Stimulated activated CD4-positive, alpha-beta T cell treated with anti-CD3 and anti-CD28 coated beads, Interleukin-15, amount 100 ng/mL, for 24 hours (primary cell): ENCODE measurements around the gene SIL1.
A peak's percentile ranks its signal among the peaks of the same experiment; 100 is the strongest.
"Not testable (repeated sequence)": the region's sequence is repeated elsewhere in the genome, so short reads cannot be mapped to it uniquely, and the experiment has no call there.

ENCODE experiments used
- DNase-seq: peaks from one replicate; pipeline ENCODE4 v3.0.0-alpha.2; 2020

Gene SIL1

DNA sequence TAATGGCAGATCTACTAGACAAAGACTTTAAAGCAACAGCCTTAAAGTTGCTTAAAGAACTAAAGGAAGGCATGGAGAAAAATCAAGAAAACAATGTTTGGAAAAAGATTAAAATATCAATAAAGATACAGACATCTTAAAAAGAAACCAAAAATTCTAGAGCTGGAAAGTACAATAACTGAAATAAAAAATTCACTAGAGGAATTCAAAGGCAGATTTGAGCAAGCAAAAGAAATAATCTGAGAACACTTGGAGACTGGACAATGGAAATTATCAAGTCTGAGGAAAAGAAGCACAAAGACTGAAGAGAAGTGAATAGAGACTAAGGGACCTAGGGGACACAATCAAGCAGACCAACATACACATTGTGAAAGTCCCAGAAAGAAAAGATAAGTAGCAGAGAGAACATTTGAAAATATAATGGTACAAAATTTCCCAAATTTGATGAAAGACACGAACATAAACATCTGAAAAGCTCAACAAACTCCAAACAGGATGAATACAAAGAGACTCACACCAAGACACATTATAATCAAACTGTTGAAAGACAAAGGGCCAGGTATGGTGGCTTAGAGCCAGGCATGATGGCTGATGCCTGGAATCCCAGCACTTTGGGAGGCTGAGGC lies 26.3 kb downstream of the SIL1 start:
- DNase-seq: no peak

DNA sequence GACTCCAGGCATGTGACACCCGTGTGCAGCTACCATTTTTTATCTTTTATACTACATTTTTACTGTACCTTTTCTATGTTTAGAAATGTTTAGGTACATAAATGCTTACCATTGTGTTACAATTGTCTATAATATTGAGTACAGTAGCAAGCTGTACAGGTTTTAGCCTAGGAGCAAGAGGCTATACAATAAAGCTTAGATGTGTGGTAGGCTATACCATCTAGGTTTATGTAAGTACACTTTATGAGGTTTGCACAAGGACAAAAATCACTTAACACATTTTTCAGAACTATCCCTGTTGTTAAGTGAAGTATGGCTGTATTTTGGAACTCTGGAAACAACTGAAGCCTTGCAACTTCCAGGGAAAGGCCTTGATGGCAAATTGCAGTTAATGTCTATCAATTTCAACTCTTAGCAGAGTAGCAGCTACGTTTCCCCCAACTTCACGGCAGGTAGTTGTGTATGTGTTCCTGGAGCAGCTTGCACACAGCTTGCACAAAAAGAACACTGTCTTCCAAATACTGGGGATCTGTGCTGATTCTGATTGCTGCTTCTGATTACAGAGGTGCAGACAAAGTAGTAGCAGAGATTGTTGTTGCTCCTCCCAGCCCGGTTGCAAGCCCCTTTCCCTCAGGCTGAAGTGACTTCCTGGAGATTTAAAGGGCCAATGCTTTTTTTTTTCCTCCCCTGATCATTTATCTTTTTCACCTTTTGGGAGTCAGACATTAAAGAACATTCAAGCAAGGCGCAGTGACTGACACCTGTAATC lies 30.0 kb downstream of the SIL1 start:
- DNase-seq: no peak

DNA sequence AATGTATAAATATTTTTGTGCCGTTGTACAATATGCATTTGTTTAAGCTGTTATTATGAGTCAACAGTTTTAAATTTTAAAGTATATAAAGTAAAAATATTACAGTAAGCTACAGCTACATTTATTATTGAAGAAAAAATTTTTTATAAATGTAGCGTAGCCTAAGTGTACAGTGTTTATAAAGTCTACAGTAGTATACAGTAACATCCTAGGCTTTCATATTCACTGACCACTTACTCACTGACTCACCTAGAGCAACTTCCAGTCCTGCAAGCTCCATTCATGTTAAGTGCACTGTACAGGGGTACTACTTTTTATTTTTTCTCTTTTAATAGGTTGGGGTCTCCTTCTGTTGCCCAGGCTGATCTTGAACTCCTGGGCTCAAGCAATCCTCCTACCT lies 30.6 kb downstream of the SIL1 start:
- DNase-seq: no peak

DNA sequence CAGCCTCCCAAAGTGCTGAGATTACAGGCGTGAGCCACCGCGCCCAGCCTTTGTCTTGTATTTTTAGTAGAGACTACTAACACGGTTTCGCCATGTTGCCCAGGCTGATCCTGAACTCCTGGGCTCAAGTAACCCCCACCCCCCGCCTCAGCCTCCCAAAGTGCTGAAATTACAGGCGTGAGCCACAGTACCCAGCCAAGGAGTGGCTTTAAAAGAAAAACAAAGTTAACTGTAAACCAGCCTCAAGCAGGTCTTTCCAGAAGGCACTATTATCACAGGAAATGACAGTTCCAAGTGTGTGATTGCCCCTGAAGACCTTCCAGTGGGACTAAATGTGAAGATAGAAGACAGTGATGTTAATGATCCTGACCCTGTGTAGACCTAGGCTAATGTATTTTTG lies 31.1 kb downstream of the SIL1 start:
- DNase-seq: no peak

DNA sequence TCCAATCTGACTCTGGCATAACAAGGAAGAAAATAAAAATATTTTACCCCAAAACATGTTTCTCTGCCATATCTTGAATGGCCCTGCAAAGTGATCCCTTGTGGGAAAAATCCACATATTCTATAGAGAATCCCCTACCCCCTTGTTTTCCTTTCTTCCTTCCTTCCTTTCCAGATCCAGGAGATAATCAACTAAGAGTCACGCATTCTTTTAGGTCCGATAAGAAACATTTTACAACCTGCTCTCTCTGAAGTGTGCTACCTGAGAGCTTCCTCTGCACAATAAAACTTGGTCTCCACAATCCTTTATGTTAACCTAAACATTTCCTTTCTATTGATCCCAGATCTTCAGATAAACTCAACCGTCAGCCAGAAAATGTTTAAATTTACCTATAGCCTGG lies 33.3 kb downstream of the SIL1 start:
- DNase-seq: not testable (repeated sequence)

DNA sequence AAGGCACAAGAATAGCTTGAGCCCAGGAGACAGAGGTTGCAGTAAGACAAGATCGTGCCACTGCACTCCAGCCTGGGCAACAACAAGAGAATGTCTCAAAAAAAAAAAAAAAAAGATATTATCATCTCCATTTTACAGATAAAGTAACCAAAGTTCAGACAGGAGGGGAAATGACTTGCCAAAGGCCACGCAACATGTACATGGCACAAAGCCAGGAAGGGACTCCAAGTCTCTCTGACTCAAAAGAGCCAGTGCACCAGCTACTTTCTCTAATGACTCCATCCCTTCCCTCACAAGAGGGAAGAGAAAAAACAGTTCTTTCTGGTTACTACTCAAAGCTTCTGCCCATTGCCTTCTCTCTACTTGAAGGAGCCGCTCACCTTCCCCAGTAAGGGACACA lies 34.1 kb downstream of the SIL1 start:
- peak; percentile 12 for DNase-seq

DNA sequence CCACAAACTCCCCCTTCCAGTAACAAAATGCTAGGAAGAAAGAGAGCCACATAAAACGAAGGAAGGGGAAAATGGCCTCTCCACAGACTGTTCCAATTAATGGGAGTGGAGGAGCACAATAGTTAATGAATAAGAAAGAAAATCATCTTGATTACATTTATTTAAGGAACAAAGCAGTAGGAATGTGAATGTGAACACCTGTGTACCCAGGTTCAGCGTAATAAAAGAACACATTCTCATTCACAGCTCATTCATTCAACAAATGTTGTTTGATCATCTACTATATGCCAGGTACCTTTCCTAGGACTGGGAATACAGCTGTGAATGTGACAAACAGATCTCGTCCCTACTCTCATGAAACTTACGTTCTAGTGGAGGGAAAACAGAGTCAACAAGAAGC lies 35.7 kb downstream of the SIL1 start:
- no peak for DNase-seq

DNA sequence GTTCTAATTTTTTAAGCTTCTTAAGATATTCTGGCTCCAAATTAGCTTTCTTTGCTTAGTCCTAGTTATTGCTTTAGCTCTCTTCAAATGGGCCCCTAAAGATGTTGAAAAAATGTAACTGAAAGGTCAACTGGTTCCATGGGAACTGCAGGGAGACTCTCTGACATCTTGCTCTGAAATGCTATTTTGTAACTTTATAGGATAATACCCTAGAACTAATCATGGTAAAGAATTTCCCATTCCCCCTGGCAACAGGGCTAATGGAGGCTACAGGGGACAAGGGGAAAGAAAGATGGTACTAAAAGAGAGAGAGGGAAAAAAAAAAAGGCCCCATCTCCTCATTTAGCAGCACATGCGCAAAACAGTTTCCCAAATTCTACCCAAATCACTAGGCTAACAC lies 39.4 kb downstream of the SIL1 start:
- no peak for DNase-seq

DNA sequence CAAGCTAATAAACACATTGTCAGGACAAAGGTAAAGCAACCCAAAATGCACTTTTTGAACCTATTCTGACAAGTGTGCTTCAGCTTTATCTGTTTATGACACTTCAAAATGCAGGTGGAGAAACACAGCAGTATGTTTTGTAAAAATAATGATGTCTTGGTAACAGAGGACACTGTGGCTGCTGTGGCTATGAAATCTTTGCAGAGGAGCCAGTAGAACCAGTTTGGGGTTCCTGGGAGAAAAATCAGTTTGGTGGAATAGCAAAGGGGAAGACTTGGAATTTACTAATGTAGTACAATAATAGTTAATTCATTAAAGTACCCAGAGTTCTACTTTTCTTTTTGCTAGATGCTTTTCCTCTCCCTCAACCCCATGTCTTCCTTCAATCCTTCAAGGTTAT lies 40.6 kb downstream of the SIL1 start:
- no peak for DNase-seq

DNA sequence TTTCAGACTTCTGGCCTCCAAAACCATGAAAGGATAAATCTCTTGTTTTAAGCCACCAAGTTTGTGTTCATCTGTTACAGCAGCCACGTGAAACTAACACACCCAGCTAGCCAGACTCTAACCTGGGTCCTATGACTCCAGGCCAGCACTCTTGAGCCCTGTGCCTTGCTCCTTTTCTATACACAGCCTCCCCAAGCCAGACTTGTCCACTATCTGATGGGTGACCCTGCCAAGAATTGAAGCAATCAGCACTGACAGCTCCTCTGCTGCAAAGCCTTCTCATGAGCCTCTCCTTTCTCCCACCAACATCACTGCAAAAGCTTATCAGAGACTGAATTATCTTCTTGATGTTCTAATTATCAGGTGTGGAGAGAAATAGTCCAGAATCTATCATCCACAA lies 41.4 kb downstream of the SIL1 start:
- no peak for DNase-seq

DNA sequence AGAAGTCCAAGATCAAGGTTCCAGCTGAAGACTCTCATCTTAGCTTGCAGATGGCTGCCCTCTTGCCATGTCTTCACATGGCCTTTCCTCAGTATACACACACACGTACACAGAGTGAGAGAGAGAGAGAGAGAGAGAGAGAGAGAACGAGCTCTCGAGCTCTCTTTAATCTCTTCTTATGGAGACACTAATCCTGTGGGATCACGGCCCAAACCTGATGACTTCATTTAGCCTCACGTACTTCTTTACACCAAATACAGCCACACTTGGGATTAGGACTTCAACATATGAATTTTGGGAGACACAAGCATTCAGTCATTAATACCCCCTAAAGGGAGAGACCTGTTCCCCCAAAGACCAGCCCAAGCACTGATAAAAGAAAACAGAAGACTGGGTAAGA lies 42.8 kb downstream of the SIL1 start:
- DNase-seq: no peak

DNA sequence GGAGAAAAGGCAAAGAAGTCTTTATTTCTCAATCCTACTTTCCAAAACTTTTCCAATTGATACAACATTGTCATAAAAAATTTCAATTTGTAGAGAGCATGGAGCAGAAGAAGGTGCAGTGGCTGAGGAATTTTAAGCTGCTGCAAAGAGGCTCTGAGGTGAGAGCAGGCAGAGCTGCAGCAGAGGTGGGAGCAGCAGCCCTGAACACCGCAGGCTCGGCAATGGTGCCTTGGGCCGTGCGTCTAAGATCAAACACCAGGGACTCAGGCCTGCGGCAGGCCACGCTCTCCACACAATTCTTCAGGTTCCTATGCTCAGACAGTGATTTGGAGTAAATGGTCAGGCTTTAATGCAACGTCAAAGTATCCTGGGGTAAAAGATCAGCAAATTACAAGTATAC lies 46.3 kb downstream of the SIL1 start:
- DNase-seq: no peak

DNA sequence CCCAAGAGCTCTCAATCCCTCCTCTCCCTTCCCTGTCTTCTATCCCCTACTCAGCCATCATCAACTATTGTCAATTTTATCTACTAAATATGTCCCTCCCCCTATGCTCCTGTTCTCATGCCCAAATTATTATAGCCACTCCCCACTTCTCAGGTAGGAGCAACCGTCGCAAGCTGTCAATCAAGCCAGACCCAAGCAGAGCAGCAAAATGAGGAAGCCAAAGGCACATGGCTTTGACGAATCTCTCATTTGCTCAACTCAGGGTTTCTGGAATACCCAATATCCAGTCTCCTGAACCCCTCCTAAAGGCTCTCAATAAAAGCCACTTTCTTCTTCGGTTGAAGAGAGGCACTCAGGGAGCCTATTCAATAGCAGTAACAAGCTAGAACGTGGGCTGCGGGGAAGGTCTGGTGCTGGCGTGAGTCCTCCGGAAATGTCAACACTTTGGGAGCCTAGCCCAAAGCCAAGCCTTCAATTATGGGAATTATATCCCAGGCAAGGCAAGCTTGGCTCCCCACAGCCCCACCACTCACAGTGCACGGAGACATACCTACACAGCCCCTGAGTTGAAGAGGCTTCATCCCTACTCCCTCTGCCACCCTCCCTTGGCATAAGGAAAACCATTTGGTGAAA lies 47.7 kb downstream of the SIL1 start:
- DNase-seq: no peak

DNA sequence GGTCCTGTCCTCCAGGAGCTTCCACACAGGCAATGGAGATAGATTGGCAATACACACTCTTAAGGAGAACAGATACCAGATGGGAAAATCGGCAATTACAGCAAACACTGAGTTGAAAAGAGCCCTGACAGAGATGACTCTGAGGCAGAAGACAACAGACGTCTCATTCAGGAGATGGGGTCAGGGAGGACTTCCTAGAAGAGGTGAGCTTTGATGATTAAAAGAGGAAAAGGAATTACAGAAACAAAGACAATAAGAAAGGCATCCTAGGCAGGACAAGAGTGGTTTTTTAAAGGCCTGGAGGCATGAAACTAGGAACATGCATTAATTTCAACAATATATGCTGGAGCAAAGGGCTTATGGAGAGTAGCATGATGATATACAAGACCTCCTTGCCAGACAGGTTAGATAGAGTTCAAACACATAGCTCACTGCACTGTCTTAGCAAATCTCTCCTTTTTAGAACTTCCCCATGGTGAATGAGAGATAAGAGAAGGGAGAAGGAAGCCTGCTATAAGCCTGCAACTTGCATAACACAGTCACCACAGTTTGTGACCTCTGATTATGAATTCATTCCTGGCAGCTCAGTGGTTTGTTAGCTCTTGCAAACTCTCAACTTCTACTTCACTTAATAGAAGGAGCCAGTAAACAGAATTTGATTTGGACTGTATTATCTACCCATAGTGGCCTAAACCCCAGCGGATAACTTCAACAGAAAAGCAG lies 48.5 kb downstream of the SIL1 start:
- no peak for DNase-seq

DNA sequence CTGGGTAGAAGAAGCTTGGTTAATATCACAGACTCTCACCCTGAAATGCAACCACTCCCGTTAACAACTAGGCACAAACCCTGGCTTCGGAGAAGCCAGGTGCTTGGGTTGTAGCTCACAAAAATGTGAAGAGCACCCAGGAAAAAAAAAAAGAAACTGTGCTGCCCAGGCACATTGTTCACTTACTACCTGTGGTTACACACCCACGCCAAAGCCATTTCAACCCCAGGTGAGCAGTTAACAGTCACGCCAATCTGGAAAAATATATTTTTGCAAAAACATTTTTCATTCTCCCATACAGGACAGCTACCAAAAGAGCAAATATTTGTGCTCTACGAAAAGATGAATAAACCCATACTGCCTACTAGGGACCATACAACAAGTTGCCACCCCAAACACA lies 49.2 kb downstream of the SIL1 start:
- no peak for DNase-seq

DNA sequence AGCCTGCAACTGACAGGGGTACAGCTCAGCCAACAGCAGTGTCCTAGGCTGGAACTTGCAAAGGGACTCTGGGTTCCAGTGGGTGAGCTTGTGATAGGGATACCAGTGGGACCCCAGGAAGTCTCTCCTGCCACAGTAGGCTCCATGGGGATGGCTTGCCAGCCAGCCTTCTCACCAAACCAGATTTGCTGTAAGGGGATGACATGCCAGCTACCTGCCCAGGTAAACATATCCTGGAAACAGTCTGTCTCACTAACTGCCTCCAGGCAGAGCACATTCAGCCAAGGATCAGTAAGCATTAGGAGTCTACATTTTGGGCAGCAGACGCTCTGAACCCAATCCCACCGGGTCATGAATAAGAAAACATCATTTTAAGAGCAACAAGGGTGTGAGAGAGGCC lies 49.9 kb downstream of the SIL1 start:
- DNase-seq: no peak

DNA sequence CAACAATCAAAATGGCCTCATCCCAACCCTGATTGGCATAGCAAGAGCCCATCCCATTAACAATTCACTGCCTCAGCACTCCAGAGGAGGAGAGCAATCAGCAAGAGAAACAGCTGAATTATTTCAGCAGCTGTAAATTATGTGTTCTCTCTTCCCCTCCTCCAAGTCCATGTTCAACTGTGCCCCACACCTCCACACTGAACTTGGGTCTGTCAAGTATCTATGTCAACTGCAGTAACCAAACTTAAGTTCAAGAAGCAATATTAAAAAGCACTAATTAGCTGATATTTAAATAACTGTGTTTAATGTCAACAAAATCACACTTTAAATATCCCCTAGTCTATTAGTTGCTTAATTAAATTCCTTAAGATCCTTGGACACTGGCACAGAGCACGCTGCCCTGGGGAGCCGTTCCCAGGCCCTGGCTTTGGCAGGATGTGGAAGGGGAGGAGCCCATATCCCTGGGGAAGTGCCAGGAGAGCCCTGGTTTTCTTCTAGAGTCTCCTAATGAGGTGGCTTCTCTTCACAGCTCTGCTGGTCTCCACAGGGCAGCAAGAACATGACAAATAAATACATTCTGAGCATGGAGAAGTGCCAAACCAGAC lies 50.6 kb downstream of the SIL1 start:
- DNase-seq: no peak

DNA sequence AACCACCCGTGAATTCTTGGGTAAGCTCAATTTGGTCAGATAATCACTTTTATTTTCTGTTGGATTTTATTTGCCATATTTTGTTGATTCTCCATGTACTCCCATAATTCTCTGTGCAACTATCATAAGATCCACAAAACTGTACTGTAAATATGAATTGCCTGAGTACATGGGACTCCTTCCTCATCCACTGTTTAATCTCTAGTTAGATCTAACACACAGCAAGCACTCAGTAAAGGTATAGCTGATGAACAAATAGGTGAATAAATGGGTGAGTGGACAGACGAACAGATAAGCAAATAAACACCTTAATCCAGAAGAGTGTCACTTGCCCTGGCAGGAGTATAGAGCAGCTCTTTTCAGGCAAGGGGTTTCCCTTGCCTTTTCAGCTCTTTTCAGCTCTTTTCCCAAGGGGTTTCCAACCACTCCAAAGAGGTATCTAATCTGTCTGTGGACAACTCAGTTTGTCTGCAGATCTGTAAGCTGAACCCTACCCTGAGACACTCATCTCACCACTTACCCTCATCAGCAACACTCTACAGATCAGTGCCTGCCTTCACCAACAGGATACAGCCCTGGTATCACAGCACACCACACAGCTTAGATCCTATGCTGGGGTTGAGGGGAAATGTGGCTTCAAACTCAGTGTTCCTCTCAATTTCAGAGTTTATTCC lies 51.2 kb downstream of the SIL1 start:
- DNase-seq: no peak

DNA sequence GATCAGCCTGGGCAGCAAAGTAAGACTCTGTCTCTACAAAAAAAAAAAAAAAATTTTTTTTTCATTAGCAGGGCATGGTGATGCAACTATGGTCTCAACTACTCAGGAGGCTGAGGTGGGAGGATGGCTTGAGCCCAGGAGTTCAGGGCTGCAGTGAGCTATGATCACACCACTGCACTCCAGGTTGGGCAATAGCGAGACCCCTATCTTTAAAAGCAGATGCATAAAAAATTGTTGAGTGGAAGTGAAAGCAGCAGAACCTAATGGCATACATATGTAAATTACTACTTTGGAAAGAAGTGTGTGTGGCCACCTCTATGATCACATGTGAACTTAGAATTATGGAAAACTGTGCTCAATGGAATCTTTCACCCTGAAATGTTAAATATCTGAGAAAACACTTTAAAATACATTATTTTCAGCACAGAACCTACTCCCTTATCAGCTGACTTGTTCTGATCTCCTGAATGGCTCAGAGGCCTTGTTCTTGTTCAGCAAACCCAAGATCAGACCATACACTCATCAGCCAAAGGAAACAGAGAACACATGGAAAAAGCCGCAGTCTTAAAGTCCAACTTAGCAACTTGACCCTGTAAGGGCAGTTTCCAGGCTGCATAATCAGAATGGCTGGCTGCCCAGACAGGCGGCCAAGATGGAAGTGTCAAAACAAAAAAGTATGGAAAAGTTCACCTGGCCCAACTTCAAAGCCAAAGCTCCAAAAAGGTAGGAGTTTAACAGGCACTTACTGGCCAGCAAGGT lies 56.5 kb downstream of the SIL1 start:
- no peak for DNase-seq

DNA sequence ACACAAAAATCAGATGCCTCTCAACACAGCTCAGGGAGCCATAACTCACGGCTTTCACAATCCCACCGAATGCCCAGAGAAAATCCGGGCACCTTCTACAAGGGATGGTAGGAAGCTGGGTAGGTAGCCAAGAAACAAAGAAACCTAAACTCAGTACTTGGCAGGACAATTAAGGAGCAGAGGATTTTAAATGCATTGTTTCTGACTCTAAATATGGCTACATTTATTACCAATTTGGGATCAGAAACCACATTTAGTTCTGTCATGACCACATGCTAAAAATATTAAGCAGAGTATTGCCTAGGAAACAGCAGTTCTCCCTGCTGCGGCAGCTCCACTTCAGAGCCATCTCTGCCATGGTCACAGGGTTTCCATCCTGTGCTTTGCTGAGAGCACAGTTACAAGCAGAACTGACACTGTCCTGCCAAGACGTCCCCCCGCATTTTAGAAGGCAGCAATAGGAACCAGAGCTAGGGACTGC lies 57.5 kb downstream of the SIL1 start:
- no peak for DNase-seq

DNA sequence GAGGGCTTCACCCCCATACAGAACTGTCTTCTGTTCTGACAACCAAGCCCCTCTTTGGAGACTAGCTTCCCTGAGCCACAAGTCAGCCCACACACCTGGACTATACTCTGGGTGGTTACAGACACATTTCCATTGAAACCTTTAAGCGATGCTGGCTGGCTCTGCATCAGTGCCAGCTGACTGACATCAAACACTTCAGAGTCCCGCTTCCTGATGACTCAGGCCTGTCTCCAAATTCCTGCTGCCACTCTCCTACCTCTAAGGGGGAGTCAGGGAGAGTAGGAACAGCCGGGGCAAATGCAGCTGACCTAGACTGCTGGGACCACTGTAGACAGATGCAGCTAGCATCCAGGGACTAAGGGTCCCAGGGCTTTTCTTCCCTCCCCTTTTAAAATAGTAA lies 59.4 kb downstream of the SIL1 start:
- peak; percentile 6 for DNase-seq

DNA sequence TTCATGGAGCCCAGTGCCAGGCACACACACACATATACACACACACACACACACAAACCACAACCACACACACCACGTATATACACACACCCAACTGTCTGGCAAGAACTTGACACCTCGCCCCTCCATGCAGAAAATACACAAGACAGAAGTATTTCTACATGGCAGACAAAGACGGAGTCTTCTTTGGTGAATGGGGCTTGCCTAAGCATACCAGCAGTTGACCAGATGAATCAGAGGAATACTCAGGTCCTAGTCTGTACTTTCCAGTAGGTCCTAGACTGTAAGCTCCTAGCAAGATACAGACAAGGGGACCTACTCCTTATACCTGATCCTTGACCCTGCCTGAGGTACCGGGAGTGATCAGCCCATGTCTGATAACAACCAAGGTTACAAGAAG lies 60.1 kb downstream of the SIL1 start:
- no peak for DNase-seq
